Thyroid gland (tissue), 4 donors: ENCODE results near the gene GRM7. TPM values are rescaled to one million over a fixed set of nuclear protein-coding genes. Genes with fewer than 3 reads are reported as not detected.

ENCODE experiments used
- DNase-seq, 2 donors: peaks; one replicate each; pipeline ENCODE4 v3.0.0-alpha.2; 2019
- H3K27ac ChIP-seq, 3 donors: fragments of 200-600 bp; sonication (generic); 1 replicate in 2 of 3; 2 replicates in 1 of 3; pipeline ENCODE4 v1.5.1; 2016 to 2019; ENCODE audit warnings: mild to moderate bottlenecking in 1 of 3, moderate library complexity in 1 of 3
- H3K27me3 ChIP-seq: fragments of 200-600 bp; sonication (generic); one replicate; pipeline ENCODE4 v1.5.1; 2019
- H3K36me3 ChIP-seq, 2 donors: fragments of 200-600 bp; sonication (generic); one replicate each; pipeline ENCODE4 v1.5.1; 2016 to 2019
- H3K4me1 ChIP-seq, 2 donors: fragments of 200-600 bp; sonication (generic); one replicate each; pipeline ENCODE4 v1.5.1; 2017 to 2019
- H3K4me3 ChIP-seq, 3 donors: fragments of 200-600 bp; sonication (generic); replicated peaks in 1 of 3; 1 replicate in 2 of 3; 2 replicates in 1 of 3; pipeline ENCODE4 v1.5.1; 2016; ENCODE audit warnings: mild to moderate bottlenecking in 1 of 3
- H3K9me3 ChIP-seq: fragments of 200-600 bp; sonication (generic); one replicate; pipeline ENCODE4 v1.5.1; 2017
- POLR2A ChIP-seq, 2 donors: fragments of 450-650 bp; IDR thresholded peaks; one replicate each; pipeline ENCODE4 v1.6.1; 2017; ENCODE audit warnings: antibody characterized with exemption in 2 of 2, mild to moderate bottlenecking in 2 of 2, moderate library complexity in 1 of 2
- WGBS, 2 donors: methylation state at CpG; one replicate each; pipeline ENCODE4 v1.1.5; 2017; 5-methylcytosine and 5-hydroxymethylcytosine counted together
- intact Hi-C: fragments of 100-400 bp; cut with DNase I; formaldehyde crosslinking; loops from one replicate; pipeline ENCODE4 v1.15.1; 2023
- total RNA-seq, 4 donors: library from RNA; depleted of rRNA; stranded (reverse); fragments of >200 nt; gene quantifications; one replicate each; pipeline ENCODE4 v1.2.3, GENCODE V29; 2016
- TF ChIP-seq, protein P1 (sequence below), 6 experiments: fragments of 200-600 bp in 3 of 6; fragments of 450-650 bp in 3 of 6; sonication (generic) in 3 of 6; IDR thresholded peaks; one replicate each; pipeline ENCODE4 v1.5.1; 2016 to 2019; ENCODE audit warnings: antibody characterized with exemption in 6 of 6, mild to moderate bottlenecking in 2 of 6, inconsistent platforms in 1 of 6, moderate library complexity in 1 of 6

Gene GRM7
- total RNA-seq, 4 donors from 2014 or later = 0.11 to 0.81 (median 0.60) TPM

DNA sequence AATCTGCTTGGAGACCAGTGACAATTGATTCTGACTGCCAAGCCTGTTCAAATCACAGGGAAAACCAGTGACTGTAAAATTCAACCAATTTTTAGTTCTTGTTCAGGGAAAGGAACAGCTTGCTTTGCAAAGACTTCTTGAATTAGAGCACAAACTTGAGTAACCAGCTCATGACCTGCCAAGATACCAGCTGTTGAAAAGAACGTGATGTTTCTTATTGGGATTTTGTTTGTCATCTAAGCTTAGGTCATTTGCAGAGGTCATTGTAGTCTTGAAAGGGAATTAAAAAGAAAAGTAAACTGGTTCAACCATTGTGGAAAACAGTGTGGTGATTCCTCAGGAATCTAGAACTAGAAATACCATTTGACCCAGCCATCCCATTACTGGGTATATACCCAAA is 428.2 kb downstream of the GRM7 start:
- Histone ChIP-seq H3K27me3 (no peaks in the 10 kb centered on the region), H3K4me3 (no peak overlapping the region), H3K9me3 (no peaks in the 10 kb centered on the region), H3K4me1 (no peaks in the 10 kb centered on the region), H3K36me3 (no peaks in the 10 kb centered on the region), H3K27ac (no peak overlapping the region)
- intact Hi-C loops = no loop called here
- DNase-seq = no peak
- 77 to 86% methylated on average over 1 of the region's 1 CpG for WGBS, 2 donors
- TF ChIP-seq, protein P1, sequence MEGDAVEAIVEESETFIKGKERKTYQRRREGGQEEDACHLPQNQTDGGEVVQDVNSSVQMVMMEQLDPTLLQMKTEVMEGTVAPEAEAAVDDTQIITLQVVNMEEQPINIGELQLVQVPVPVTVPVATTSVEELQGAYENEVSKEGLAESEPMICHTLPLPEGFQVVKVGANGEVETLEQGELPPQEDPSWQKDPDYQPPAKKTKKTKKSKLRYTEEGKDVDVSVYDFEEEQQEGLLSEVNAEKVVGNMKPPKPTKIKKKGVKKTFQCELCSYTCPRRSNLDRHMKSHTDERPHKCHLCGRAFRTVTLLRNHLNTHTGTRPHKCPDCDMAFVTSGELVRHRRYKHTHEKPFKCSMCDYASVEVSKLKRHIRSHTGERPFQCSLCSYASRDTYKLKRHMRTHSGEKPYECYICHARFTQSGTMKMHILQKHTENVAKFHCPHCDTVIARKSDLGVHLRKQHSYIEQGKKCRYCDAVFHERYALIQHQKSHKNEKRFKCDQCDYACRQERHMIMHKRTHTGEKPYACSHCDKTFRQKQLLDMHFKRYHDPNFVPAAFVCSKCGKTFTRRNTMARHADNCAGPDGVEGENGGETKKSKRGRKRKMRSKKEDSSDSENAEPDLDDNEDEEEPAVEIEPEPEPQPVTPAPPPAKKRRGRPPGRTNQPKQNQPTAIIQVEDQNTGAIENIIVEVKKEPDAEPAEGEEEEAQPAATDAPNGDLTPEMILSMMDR (IDR thresholded peaks at IDR 0.05) = no peak
- TF ChIP-seq POLR2A (IDR thresholded peaks at IDR 0.05) = no peak

DNA sequence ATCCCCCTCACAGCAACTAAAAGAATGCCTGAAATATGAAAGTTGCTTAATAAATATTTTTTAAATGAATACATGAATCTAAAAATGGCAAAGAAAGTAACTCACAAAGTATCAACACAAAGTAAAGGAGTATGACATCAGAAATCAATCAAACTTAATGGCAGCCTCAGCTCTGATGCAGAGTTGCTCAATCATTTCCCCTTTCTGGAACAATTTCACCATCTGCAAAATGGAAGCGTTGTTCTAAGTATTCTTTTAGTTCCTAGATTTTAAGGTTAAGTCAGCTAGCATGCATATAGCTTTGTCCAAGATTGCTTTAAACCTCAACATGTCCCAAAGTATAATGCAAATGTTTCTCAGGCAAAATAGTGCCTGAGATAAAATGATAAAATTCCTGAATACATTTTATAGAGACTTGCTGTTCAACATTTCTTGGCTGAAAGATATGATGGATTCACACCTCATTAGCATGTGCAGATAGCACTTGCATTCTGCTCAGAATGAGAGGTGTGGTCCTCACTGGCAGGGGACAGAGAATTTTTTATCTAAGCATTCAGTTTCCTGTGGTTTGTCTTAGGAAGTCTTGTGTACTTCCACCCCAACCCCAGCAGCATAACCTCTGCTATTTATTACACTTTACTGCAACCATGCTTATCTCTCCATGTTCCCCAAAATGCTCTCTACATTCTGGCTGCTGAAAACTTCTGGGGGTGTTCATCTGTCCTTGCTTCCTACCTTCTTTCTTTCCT is 429.3 kb downstream of the GRM7 start:
- no peak overlapping the region for H3K27ac ChIP-seq
- no peak for DNase-seq
- no peaks in the 10 kb centered on the region for H3K9me3 ChIP-seq
- TF ChIP-seq POLR2A (IDR thresholded peaks at IDR 0.05) = no peak
- TF ChIP-seq, protein P1 (IDR thresholded peaks at IDR 0.05) = no peak
- H3K4me1 ChIP-seq = no peaks in the 10 kb centered on the region
- WGBS, 2 donors = 75 to 84% methylated on average over 1 of the region's 1 CpG
- no peaks in the 10 kb centered on the region for H3K36me3 ChIP-seq
- no peak overlapping the region for H3K4me3 ChIP-seq
- no peaks in the 10 kb centered on the region for H3K27me3 ChIP-seq
- intact Hi-C loops = no loop called here

DNA sequence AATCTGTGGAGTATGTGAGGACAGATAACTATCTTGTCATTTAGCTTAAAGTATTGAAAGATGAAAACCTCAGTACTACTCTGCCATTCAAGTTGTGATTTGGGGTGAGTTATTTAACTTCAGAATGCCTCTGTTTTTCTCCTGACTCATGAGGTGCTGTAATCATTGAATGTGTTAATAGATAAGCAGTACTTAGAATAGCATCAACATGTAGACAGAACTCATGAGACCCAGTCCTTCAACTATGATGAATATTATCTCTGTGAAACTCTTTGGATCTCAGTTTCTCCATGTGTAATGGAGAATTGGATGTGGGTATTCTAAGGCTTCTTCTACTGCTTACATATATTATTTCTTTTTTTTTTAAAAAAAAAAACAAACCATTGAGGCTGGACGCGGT is 431.4 kb downstream of the GRM7 start:
- no peak for TF ChIP-seq POLR2A (IDR thresholded peaks at IDR 0.05)
- H3K9me3 ChIP-seq = no peaks in the 10 kb centered on the region
- no peaks in the 10 kb centered on the region for H3K4me1 ChIP-seq
- intact Hi-C loops = no loop called here
- WGBS, 2 donors = 98 to 100% methylated on average over 2 of the region's 2 CpGs
- H3K36me3 ChIP-seq = no peaks in the 10 kb centered on the region
- no peak for DNase-seq
- H3K4me3 ChIP-seq = no peak overlapping the region
- no peak overlapping the region for H3K27ac ChIP-seq
- H3K27me3 ChIP-seq = no peaks in the 10 kb centered on the region

DNA sequence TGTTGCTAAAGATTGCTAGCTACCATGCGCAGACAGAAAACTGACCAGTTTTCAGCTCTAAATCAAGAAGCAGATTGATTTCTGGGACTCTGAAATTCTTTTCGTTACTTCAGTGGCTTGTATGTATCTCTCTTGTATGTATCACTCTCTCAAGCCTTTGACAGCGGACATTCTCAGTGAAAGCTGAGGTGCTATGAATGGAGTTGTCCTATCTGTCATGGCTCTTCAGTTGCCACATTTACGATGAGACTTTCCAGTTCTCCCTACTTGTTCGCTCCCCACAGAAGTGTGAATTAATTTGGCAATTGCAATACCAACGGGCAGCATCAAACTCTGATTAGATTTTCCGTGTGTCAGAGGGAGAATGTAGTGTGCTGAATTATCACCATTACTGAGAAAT is 432.4 kb downstream of the GRM7 start:
- intact Hi-C loops = no loop called here
- 94 to 98% methylated on average over 7 of the region's 7 CpGs for WGBS, 2 donors
- Histone ChIP-seq H3K27ac (no peak overlapping the region), H3K36me3 (no peaks in the 10 kb centered on the region), H3K27me3 (no peaks in the 10 kb centered on the region), H3K4me1 (no peaks in the 10 kb centered on the region), H3K9me3 (no peaks in the 10 kb centered on the region), H3K4me3 (no peak overlapping the region)
- TF ChIP-seq POLR2A (IDR thresholded peaks at IDR 0.05) = no peak
- TF ChIP-seq, protein P1 (IDR thresholded peaks at IDR 0.05) = no peak
- no peak for DNase-seq

DNA sequence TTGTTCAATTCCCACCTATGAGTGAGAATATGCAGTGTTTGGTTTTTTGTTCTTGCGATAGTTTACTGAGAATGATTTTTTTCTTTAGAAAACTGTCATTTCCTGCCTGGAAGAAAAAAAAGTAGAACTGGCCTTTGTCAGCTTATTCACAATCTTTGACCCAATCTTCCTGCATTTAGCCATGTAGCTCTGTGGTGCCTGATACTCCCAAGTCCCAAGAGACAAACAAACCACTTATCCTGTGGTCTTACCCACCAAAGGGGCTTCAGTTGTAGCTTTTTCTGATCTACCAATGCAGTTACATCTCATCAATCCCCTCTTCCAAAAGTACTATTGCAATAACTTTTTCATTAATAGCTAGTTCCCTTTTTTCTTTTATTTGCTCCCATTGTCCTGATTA is 444.6 kb downstream of the GRM7 start:
- Histone ChIP-seq H3K36me3 (no peaks in the 10 kb centered on the region), H3K4me1 (no peaks in the 10 kb centered on the region), H3K27ac (no peak overlapping the region), H3K4me3 (no peak overlapping the region), H3K27me3 (no peaks in the 10 kb centered on the region), H3K9me3 (no peaks in the 10 kb centered on the region)
- TF ChIP-seq, protein P1 (IDR thresholded peaks at IDR 0.05) = no peak
- intact Hi-C loops = no loop called here
- 72% methylated on average over 1 of the region's 1 CpG; no CpG with 5 or more reads in 1 of the 2 donors for WGBS, 2 donors
- no peak for DNase-seq
